ENCODE data around the gene CAPG. TPM values are rescaled to one million over a fixed set of nuclear protein-coding genes. Genes with fewer than 3 reads are reported as not detected.
A peak's percentile ranks its signal among the peaks of the same experiment; 100 is the strongest.

The CAPG gene
- total RNA-seq, 2 donors from 2014 or later = 47.1 to 56.9 TPM

DNA sequence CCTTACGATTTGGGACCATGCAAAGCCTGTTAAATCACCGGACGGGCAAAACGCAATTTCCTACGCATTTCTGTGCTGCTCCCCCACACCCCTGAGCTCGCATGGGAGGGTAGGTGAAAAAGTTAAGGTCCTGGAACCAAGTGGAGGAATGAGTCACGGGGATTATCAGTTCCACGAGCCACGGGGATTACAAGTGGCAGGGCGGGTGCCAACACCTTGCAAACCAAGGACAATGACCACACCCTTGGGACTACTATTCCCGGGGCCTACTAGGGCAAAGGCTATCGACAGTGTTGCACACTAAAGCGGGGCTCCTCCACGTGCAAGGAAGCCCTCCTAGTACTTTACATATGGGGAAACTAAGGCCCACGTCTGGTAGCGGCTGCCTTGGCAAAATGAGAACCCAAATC lies 56.3 kb downstream of the CAPG start:
- no peak for DNase-seq (ENCODE audit: low spot score)
- TF ChIP-seq, protein P1, sequence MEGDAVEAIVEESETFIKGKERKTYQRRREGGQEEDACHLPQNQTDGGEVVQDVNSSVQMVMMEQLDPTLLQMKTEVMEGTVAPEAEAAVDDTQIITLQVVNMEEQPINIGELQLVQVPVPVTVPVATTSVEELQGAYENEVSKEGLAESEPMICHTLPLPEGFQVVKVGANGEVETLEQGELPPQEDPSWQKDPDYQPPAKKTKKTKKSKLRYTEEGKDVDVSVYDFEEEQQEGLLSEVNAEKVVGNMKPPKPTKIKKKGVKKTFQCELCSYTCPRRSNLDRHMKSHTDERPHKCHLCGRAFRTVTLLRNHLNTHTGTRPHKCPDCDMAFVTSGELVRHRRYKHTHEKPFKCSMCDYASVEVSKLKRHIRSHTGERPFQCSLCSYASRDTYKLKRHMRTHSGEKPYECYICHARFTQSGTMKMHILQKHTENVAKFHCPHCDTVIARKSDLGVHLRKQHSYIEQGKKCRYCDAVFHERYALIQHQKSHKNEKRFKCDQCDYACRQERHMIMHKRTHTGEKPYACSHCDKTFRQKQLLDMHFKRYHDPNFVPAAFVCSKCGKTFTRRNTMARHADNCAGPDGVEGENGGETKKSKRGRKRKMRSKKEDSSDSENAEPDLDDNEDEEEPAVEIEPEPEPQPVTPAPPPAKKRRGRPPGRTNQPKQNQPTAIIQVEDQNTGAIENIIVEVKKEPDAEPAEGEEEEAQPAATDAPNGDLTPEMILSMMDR (IDR thresholded peaks at IDR 0.05) = no peak

DNA sequence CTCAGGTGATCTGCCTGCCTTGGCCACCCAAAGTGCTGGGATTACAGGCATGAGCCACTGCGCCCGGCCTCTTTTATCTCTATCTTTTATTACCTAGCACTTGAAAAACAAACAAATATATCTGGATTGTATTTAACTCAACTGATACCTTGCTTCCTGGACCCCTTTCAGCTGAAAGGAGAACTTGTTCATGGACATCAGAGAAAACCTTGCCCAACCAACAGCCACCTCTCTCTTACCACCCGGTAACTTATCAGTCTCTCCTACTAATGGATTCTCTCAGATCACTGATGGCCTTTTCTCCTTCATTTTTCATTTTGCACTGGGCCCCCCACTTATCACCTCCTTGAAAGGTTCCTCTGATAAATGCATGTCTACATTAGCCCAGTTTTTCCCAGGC lies 62.6 kb downstream of the CAPG start:
- H3K9me3 ChIP-seq = no peaks in the 10 kb centered on the region
- TF ChIP-seq, protein P1 (IDR thresholded peaks at IDR 0.05) = no peak
- H3K27me3 ChIP-seq (replicated peaks; ENCODE audit: insufficient read depth) = no peaks in the 10 kb centered on the region
- peaks cover 0 to 9% of the 10 kb centered on the region in 2 donors for H3K4me1 ChIP-seq (ENCODE audit: control insufficient read depth in 1 of 2, low read depth in 2 of 2)
- no peak for ATAC-seq (ENCODE audit: insufficient number of reproducible peaks, low FRiP score, low read depth)
- H3K4me3 ChIP-seq = no peak overlapping the region
- no peak overlapping the region for H3K27ac ChIP-seq
- H3K36me3 ChIP-seq = peaks cover 50% of the 10 kb centered on the region
- DNase-seq (ENCODE audit: low spot score) = no peak

More for the DNA sequence above, 56.3 kb downstream of the CAPG start:
- H3K27me3 ChIP-seq (replicated peaks; ENCODE audit: insufficient read depth) = no peaks in the 10 kb centered on the region
- peaks cover 17% of the 10 kb centered on the region for H3K36me3 ChIP-seq
- no peaks in the 10 kb centered on the region for H3K9me3 ChIP-seq
- H3K4me3 ChIP-seq = peak overlapping the region; percentile 80
- no peak for ATAC-seq (ENCODE audit: insufficient number of reproducible peaks, low FRiP score, low read depth)
- H3K27ac ChIP-seq = peak overlapping the region; percentile 46 to 74
- H3K4me1 ChIP-seq (ENCODE audit: control insufficient read depth in 1 of 2, low read depth in 2 of 2) = peaks cover 13 to 40% of the 10 kb centered on the region in 2 donors

Other genes with a start within 250 kb of the CAPG start
- 100 to 1,000 TPM; 152 to 175 TPM for gene TGOLN2, start 82.4 kb downstream of the CAPG start, total RNA-seq
- 10 to 100 TPM; 37.4 to 44.3 TPM for gene RETSAT, start 55.8 kb downstream of the CAPG start, total RNA-seq
- gene ELMOD3, start 55.6 kb downstream of the CAPG start, total RNA-seq = 10 to 100 TPM; 21.4 to 38.7 TPM
- not detected for gene SH2D6, start 8.3 kb upstream of the CAPG start, total RNA-seq
- 100 to 1,000 TPM; 230 to 475 TPM for gene MAT2A, start 128.8 kb upstream of the CAPG start, total RNA-seq
- 10 to 100 TPM; 28.4 to 38.4 TPM for gene GGCX, start 151.1 kb upstream of the CAPG start, total RNA-seq
- gene VAMP8, start 167.2 kb upstream of the CAPG start, total RNA-seq = 10 to 100 TPM; 30.9 to 34.9 TPM
- gene VAMP5, start 174.1 kb upstream of the CAPG start, total RNA-seq = 10 to 100 TPM; 27.1 to 42.8 TPM
- 100 to 1,000 TPM; 107 to 124 TPM for gene RNF181, start 185.4 kb upstream of the CAPG start, total RNA-seq
- gene TMEM150A, start 192.3 kb upstream of the CAPG start, total RNA-seq = 10 to 100 TPM; 25.7 to 26.3 TPM
- gene C2orf68, start 201.7 kb upstream of the CAPG start, total RNA-seq = 10 to 100 TPM; 13.0 to 21.9 TPM
- 100 to 1,000 TPM in 1 of 2 donors, 10 to 100 TPM in 1; 39.5 to 109 TPM for gene USP39, start 205.8 kb upstream of the CAPG start, total RNA-seq

All from thoracic aorta (tissue), 2 donors.